K562 (cell line): ENCODE measurements around the gene MBNL1. TPM values are rescaled to one million over a fixed set of nuclear protein-coding genes. Genes with fewer than 3 reads are reported as not detected.
A peak's percentile ranks its signal among the peaks of the same experiment; 100 is the strongest.

Experiments
- ATAC-seq: fragments of 200-7000 bp; cut with Tn5 transposase; 3 replicates; pipeline ENCODE4 v1.9.1; 2020; ENCODE audit warnings: moderate library complexity
- BruUV-seq: library from RNA; stranded (reverse); fragments of 400-500 nt; replicated peaks from 2 replicates; lab custom pipeline; 2021; lab: Mats Ljungman, UMichigan
- CTCF ChIA-PET: fragments of 300-600 bp; formaldehyde crosslinking; extraction: SDS; loops from one replicate; lab custom pipeline; 2021; ENCODE audit warnings: low intra/inter-chr PET ratio; lab: Yijun Ruan, JAX
- POLR2A ChIA-PET: fragments of 300-600, 350-650 bp; sonication (Branson Sonifier 250); formaldehyde crosslinking; extraction: SDS; loops from one replicate; lab custom pipeline; 2021; ENCODE audit warnings: antibody characterized with exemption, inconsistent platforms; lab: Yijun Ruan, JAX
- DNase-seq, 4 experiments: peaks; one replicate each; pipeline versions ENCODE4 v3.0.0 to v3.0.0-alpha.2; 2011 to 2018; ENCODE audit warnings: low spot score in 3 of 4, mixed read lengths in 3 of 4; ENCODE audit errors: extremely low read depth in 1 of 4
- FAIRE-seq: peaks from 2 replicates; lab custom pipeline; 2011; peaks lifted over from hg19 to GRCh38; lab: Jason Lieb, UNC
- H2AFZ ChIP-seq: 2 replicates; pipeline ENCODE4 v1.6.0; 2011; ENCODE audit warnings: low read depth, low read length, control low read depth, inconsistent platforms
- H3K27ac ChIP-seq: fragments of 200-600 bp; 3 replicates; pipeline ENCODE4 v1.8.0; 2011; ENCODE audit warnings: low read depth, mild to moderate bottlenecking, control low read depth, inconsistent platforms, low read length, moderate library complexity, mixed read lengths; ENCODE audit errors: extremely low read depth
- H3K27me3 ChIP-seq, 2 experiments: fragments of 300-600 bp in 1 of 2; 2 replicates in 1 of 2; 3 replicates in 1 of 2; pipeline versions ENCODE4 v1.6.0 to v1.8.0; 2011; ENCODE audit warnings: inconsistent platforms in 2 of 2, low read length in 2 of 2, mild to moderate bottlenecking in 1 of 2, mixed read lengths in 1 of 2, moderate library complexity in 1 of 2; ENCODE audit not compliant: control insufficient read depth in 2 of 2, insufficient read depth in 2 of 2
- H3K36me3 ChIP-seq: fragments of 300-600 bp; 3 replicates; pipeline ENCODE4 v1.8.0; 2011; ENCODE audit warnings: mild to moderate bottlenecking, low read length, inconsistent platforms; ENCODE audit not compliant: control insufficient read depth, insufficient read depth
- H3K4me1 ChIP-seq, 2 experiments: fragments of 200-600 bp in 1 of 2; replicated peaks in 1 of 2; 2 replicates in 1 of 2; 3 replicates in 1 of 2; pipeline versions ENCODE4 v1.5.1 to v1.8.0; 2011; ENCODE audit warnings: inconsistent platforms in 2 of 2, low read length in 2 of 2, mild to moderate bottlenecking in 1 of 2, mixed read lengths in 1 of 2, moderate library complexity in 1 of 2; ENCODE audit not compliant: control insufficient read depth in 2 of 2, insufficient read depth in 2 of 2
- H3K4me2 ChIP-seq: 2 replicates; pipeline ENCODE4 v1.6.1; 2011; ENCODE audit warnings: low read length, control low read depth, inconsistent platforms, mixed read lengths; ENCODE audit not compliant: insufficient read depth
- H3K4me3 ChIP-seq: fragments of 200-600 bp; sonication (generic), shearing (Covaris generic); 2 replicates; pipeline ENCODE4 v1.5.1; 2016; ENCODE audit warnings: control low read depth, inconsistent platforms
- H3K79me2 ChIP-seq: fragments of 200-600 bp; 3 replicates; pipeline ENCODE4 v1.8.0; 2011; ENCODE audit warnings: low read length, inconsistent platforms; ENCODE audit not compliant: control insufficient read depth, insufficient read depth
- H3K9ac ChIP-seq, 2 experiments: 2 replicates each; pipeline versions ENCODE4 v1.6.0 to v1.6.1; 2011; ENCODE audit warnings: low read depth in 2 of 2, low read length in 2 of 2, control low read depth in 1 of 2, inconsistent platforms in 1 of 2, mild to moderate bottlenecking in 1 of 2, mixed read lengths in 1 of 2; ENCODE audit not compliant: insufficient read depth in 1 of 2
- H3K9me1 ChIP-seq: one replicate; pipeline ENCODE4 v1.6.0; 2011; ENCODE audit warnings: inconsistent platforms, mild to moderate bottlenecking, low read length, moderate library complexity; ENCODE audit not compliant: control insufficient read depth, insufficient read depth
- H3K9me3 ChIP-seq: replicated peaks from 2 replicates; pipeline ENCODE4 v1.5.1; 2011; ENCODE audit warnings: low read depth, low read length, inconsistent platforms; ENCODE audit not compliant: control insufficient read depth, insufficient read depth
- H4K20me1 ChIP-seq: replicated peaks from 2 replicates; pipeline ENCODE4 v1.6.1; 2011; ENCODE audit warnings: low read length, inconsistent platforms, mixed read lengths; ENCODE audit not compliant: control insufficient read depth, insufficient read depth
- FOS ChIP-seq: IDR thresholded peaks from 3 replicates; pipeline ENCODE4 v1.6.1; 2011; ENCODE audit not compliant: insufficient read length; ENCODE audit errors: extremely low read depth
- HMG20B ChIP-seq: fragments of 250-450 bp; sonication (Bioruptor Pico); IDR thresholded peaks from 2 replicates; pipeline ENCODE4 v1.5.0; 2021; ENCODE audit warnings: mild to moderate bottlenecking
- NR1H2 ChIP-seq: sonication (generic); formaldehyde crosslinking; IDR thresholded peaks from 2 replicates; pipeline ENCODE4 v1.4.0; 2020; ENCODE audit warnings: mild to moderate bottlenecking, missing genetic modification reagents
- POU5F1 ChIP-seq: fragments of 150-350 bp; IDR thresholded peaks from 2 replicates; pipeline ENCODE4 v1.6.1; 2014; ENCODE audit warnings: borderline replicate concordance, low read length, low read depth, mild to moderate bottlenecking; ENCODE audit not compliant: partially characterized antibody
- PURB ChIP-seq: sonication (generic); formaldehyde crosslinking; IDR thresholded peaks from 2 replicates; pipeline ENCODE4 v1.9.0; 2021; ENCODE audit warnings: low read depth, mild to moderate bottlenecking, missing genetic modification reagents
- TAF9B ChIP-seq: fragments of 450-650 bp; IDR thresholded peaks from 2 replicates; pipeline ENCODE4 v1.6.1; 2018; ENCODE audit warnings: mild to moderate bottlenecking; ENCODE audit not compliant: partially characterized antibody
- TEAD2 ChIP-seq: fragments of 450-650 bp; IDR thresholded peaks from 2 replicates; pipeline ENCODE4 v1.6.1; 2016; ENCODE audit warnings: missing genetic modification characterization, control low read depth, missing compliant biosample characterization
- TFAM ChIP-seq: fragments of 250-450 bp; sonication (Bioruptor Pico); conservative IDR thresholded peaks from 2 replicates; pipeline ENCODE4 v1.5.0; 2021; ENCODE audit warnings: mild to moderate bottlenecking, moderate library complexity
- TOE1 ChIP-seq, 2 experiments: fragments of 450-650 bp in 1 of 2; sonication (generic) in 1 of 2; formaldehyde crosslinking in 1 of 2; IDR thresholded peaks; 2 replicates each; pipeline versions ENCODE4 v1.7.1 to v1.8.0; 2016 to 2022; ENCODE audit warnings: borderline replicate concordance in 2 of 2, mild to moderate bottlenecking in 2 of 2, antibody characterized with exemption in 1 of 2, inconsistent platforms in 1 of 2, low read depth in 1 of 2, missing genetic modification reagents in 1 of 2, moderate library complexity in 1 of 2
- WGBS: fragments of 100-300 bp; shearing (Covaris generic); methylation state at CpG from one replicate; pipeline ENCODE4 v1.1.6; 2016; ENCODE audit warnings: low coverage, mixed read lengths; ENCODE audit not compliant: insufficient coverage; ENCODE audit errors: missing lambda C conversion rate; 5-methylcytosine and 5-hydroxymethylcytosine counted together
- in situ Hi-C: fragments of 300-500 bp; cut with MboI; formaldehyde crosslinking; loops from 4 replicates; pipeline ENCODE4 v1.15.0; 2018; ENCODE audit warnings: inconsistent platforms, mixed read lengths
- intact Hi-C: fragments of 100-400 bp; cut with micrococcal nuclease; formaldehyde crosslinking; loops from 2 replicates; pipeline ENCODE4 v1.14.2; 2022
- polyA plus RNA-seq, 8 experiments: library from polyadenylated mRNA; depleted of rRNA in 4 of 8; stranded (reverse) in 5 of 8; unstranded in 3 of 8; fragments of >200 nt; fragmentation: Nextera tagmentation in 2 of 8; fragmentation: Illumina TruSeq in 1 of 8; extraction: Ambion mirVana in 2 of 8; extraction: Trizol in 1 of 8; gene quantifications; 2 replicates each; pipeline versions ENCODE4 v1.2.1 to v1.2.3, GENCODE V29; 2011 to 2014; ENCODE audit warnings: inconsistent platforms in 1 of 8, missing spikeins in 1 of 8
- total RNA-seq, 7 experiments: library from RNA; depleted of rRNA in 6 of 7; stranded (reverse); fragments of >200 nt in 6 of 7; fragmentation: Illumina TruSeq in 2 of 7; extraction: Trizol in 2 of 7; gene quantifications; 2 replicates each; pipeline versions ENCODE4 v1.2.1 to v1.2.3, GENCODE V29; 2011 to 2021; ENCODE audit warnings: low replicate concordance in 1 of 7
- TF ChIP-seq, protein P1 (sequence below): fragments of 250-450 bp; sonication (Bioruptor Pico); IDR thresholded peaks from 2 replicates; pipeline ENCODE4 v1.8.0; 2021; ENCODE audit warnings: moderate library complexity, mild to moderate bottlenecking, inconsistent platforms

The MBNL1 gene
- total and polyA plus RNA-seq, 9 of the 15 experiments (the other 6 are each of a cell fraction or from before 2014, with no cell fraction given): 70.3 to 243 (median 220) TPM

DNA sequence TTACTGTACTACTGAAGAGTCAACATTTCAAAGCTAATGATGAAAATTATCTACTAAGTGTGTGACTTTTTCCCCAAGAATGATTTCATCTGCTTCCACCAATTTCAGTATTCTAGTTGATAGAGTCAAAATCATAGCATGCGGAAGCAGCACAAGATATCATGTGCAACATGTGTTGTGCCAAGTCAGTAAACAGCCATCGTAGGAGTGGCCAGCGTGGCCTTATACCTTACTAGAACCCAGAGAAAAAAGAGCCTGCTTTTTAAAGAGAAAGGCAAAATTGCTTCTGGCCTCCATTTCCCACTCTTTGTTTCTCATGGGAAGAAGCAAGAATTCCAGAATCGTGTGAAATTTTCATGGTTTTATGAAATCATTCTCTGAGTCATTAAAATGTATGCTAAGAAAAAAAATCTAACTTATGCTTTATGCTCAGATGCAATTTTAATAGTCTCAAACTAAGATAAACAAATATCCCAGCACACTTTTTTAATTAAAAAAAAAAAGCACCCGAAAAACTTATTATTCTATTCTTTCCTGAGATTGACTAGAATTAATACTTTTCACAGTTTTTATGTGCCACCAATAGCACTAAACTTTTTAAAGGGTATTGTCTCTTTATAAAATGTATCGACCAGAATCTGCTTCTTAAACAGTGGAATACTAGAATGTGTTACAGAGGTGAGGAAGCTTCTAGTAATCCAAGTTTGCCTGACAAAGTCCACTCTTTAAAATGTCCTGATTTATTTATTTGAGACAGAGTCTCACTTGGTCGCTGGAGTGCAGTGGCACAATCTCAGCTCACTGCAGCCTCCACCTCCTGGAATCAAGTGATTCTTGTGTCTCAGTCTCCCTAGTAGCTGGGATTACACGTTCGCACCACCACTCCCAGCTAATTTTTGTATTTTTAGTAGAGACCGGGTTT lies 87.3 kb downstream of the MBNL1 start:
- Histone ChIP-seq H3K4me3 (no peak overlapping the region), H3K4me2 (no peak overlapping the region), H3K36me3 (peaks cover 56% of the 10 kb centered on the region), H2AFZ (no peak overlapping the region), H3K9me1 (no peaks in the 10 kb centered on the region), H3K27me3 (no peaks in the 10 kb centered on the region), H3K4me1 (no peaks in the 10 kb centered on the region), H3K9ac (no peak overlapping the region), H4K20me1 (peaks cover 12% of the 10 kb centered on the region), H3K27ac (no peak overlapping the region), H3K9me3 (no peaks in the 10 kb centered on the region), H3K79me2 (peaks cover 100% of the 10 kb centered on the region)
- DNase-seq (no peak), FAIRE-seq (peak; percentile 26), ATAC-seq (no peak)
- CTCF ChIA-PET: no interaction called here
- TF ChIP-seq HMG20B (CRISPR knock-in tag): no peak
- in situ Hi-C loops: no loop called here
- intact Hi-C loops: no loop called here
- POLR2A ChIA-PET: interaction anchor here (0.6 kb wide), 1 partner anchor 8 kb away, joined by 3 read pairs; no protein-coding TSS in a partner anchor
- BruUV-seq: no TSS peak
- 89% methylated on average over 10 of the region's 10 CpGs for WGBS

DNA sequence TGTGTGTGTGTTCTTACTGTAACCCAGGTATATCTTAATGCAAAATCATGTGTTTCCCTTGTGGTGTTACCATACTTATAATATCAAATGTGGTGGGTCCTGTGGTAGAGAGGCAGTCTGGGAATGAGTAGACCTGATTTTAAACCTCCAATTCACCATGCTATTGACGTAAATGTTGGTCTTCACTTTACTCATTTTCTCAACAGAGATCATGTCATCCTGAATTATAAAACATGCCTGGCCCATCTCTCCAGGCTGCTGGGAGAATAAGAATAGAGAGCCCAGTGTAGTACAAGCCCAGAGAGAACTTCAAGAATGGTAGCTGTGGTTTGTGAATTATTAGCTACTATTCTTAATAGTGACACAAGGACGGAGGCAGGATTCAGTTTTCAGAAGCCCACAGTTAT lies 88.1 kb downstream of the MBNL1 start:
- peaks cover 54% of the 10 kb centered on the region for H3K36me3 ChIP-seq
- peaks cover 18% of the 10 kb centered on the region for H4K20me1 ChIP-seq
- no peak overlapping the region for H3K9ac ChIP-seq
- H2AFZ ChIP-seq: no peak overlapping the region
- FAIRE-seq (no peak), DNase-seq (no peak), ATAC-seq (no peak)
- peaks cover 100% of the 10 kb centered on the region for H3K79me2 ChIP-seq
- intact Hi-C loops: no loop called here
- no peak overlapping the region for H3K4me3 ChIP-seq
- CTCF ChIA-PET: no interaction called here
- POLR2A ChIA-PET: interaction anchor here (1.2 kb wide), 1 partner anchor 11 kb away, joined by 3 read pairs; no protein-coding TSS in a partner anchor
- in situ Hi-C loops: no loop called here
- no peak overlapping the region for H3K27ac ChIP-seq
- BruUV-seq: no TSS peak
- no peaks in the 10 kb centered on the region for H3K9me3 ChIP-seq
- WGBS: 87% methylated on average over 2 of the region's 2 CpGs
- no peak overlapping the region for H3K4me2 ChIP-seq
- H3K9me1 ChIP-seq: no peaks in the 10 kb centered on the region
- H3K27me3 ChIP-seq: no peaks in the 10 kb centered on the region
- no peaks in the 10 kb centered on the region for H3K4me1 ChIP-seq
- no peak for TF ChIP-seq TOE1 (IDR thresholded peaks at IDR 0.05; ENCODE audit: borderline replicate concordance)
- TF ChIP-seq TOE1 (CRISPR knock-in tag; IDR thresholded peaks at IDR 0.05; ENCODE audit: borderline replicate concordance, low read depth): no peak
- TF ChIP-seq TFAM (CRISPR knock-in tag): no peak
- TF ChIP-seq TAF9B: no peak
- TF ChIP-seq POU5F1: no peak
- no peak for TF ChIP-seq FOS
- no peak for TF ChIP-seq NR1H2 (CRISPR knock-in tag)
- TF ChIP-seq PURB (CRISPR knock-in tag): no peak
- TF ChIP-seq, protein P1, sequence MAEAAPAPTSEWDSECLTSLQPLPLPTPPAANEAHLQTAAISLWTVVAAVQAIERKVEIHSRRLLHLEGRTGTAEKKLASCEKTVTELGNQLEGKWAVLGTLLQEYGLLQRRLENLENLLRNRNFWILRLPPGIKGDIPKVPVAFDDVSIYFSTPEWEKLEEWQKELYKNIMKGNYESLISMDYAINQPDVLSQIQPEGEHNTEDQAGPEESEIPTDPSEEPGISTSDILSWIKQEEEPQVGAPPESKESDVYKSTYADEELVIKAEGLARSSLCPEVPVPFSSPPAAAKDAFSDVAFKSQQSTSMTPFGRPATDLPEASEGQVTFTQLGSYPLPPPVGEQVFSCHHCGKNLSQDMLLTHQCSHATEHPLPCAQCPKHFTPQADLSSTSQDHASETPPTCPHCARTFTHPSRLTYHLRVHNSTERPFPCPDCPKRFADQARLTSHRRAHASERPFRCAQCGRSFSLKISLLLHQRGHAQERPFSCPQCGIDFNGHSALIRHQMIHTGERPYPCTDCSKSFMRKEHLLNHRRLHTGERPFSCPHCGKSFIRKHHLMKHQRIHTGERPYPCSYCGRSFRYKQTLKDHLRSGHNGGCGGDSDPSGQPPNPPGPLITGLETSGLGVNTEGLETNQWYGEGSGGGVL: no peak
- no peak for TF ChIP-seq TEAD2
